ENCODE results near the gene EP400.

DNA sequence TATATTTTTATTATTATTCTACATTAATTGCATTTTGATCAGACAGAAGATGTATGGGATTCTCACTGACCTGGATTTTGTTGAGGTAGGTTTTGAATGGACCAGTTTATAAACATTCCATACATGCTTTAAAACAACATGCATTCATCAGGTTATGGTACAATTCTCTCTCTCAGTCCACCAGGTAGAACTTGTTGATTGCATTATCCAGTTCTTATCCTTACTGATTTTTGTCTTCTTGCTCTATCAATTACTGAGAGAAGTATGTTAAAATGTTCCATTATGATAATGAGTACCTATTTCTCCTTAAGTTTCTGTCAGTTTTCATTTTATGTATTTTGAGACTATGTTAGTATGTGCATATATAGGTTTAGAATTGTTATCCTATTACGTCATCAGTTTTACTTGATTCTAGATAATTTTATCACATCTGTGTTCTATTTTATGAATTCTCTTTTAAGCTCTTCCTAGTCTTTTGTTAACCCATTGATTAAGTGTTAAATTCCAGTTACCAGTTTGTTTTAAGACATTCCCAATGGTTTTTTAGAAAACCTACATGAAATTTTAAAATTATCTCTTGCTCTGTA is 50.6 kb downstream of the EP400 start:
- TF ChIP-seq POLR2A (IDR thresholded peaks at IDR 0.05; ENCODE audit: extremely low read depth, insufficient read length) (no peak), CTCF (IDR thresholded peaks at IDR 0.05; ENCODE audit: low read depth, low read length) (no peak), MAX (IDR thresholded peaks at IDR 0.05; ENCODE audit: low read depth, low read length) (no peak), MYC (IDR thresholded peaks at IDR 0.05; ENCODE audit: low read depth, low read length) (no peak)

All from NB4 (cell line).